COR-L47 (cell line): ENCODE results near the gene IRX3.
A peak's percentile ranks its signal among the peaks of the same experiment; 100 is the strongest.
"Not testable (repeated sequence)": the region's sequence is repeated elsewhere in the genome, so short reads cannot be mapped to it uniquely, and the experiment has no call there.

Experiments
- DNase-seq: peaks from one replicate; lab custom pipeline; 2025; lab: John Stamatoyannopoulos, UW

Gene IRX3

DNA sequence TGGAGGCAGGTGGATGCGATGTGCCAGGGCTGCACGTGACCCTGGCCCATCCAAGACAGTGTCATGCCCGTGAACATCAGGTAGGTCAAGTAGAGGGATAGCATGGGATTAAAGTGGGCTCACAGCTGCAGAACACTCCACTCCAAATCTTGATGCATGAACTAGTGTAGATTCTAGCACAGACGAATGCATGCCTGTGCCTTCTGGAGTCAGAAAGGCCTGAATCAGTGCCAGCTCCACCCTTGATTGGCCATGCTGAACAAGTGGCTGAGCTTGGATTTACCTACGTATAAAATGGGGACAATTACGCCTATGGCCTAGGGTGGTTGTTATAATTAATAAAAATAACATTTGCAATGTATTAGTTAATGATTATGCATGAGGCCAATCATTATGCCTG lies 10.6 kb downstream of the IRX3 start:
- no peak for DNase-seq

DNA sequence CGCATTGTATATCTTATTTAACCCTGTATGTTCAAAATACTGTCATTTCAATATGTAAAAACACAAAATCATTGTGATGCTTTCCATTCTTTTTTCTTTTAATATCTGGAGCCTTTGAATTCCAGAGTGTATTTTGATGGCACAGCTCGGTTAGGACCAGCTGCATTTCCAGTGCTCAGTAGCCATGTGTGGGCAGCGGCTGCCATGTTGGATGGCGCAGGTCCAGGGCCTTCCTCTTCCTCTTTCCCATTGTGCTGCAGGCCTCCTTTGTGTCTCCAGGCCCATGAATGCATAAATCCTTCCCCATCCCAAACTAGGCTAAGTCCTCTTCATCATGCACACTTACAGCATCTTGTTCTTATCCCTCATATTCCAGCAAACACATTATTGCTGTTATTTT lies 13.0 kb downstream of the IRX3 start:
- DNase-seq = no peak

DNA sequence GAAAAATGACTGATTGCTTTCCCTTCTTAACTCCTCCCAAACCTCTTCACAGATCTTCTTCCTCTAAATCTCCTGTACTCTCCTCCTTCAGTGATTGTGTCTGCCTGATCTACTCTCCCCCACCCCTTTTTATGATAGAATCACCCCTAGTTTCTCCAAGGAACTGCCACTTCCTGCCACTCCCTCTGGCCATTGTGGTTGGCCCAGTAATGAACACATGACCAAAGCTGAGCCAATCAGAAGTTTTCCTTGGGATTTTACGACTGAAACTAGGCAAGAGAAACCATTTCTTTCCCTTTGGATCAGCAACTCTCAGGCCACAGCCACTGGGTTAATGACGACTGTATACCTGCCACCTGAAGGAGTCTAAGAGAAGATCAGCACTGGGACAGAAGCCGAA lies 15.9 kb downstream of the IRX3 start:
- no peak for DNase-seq

DNA sequence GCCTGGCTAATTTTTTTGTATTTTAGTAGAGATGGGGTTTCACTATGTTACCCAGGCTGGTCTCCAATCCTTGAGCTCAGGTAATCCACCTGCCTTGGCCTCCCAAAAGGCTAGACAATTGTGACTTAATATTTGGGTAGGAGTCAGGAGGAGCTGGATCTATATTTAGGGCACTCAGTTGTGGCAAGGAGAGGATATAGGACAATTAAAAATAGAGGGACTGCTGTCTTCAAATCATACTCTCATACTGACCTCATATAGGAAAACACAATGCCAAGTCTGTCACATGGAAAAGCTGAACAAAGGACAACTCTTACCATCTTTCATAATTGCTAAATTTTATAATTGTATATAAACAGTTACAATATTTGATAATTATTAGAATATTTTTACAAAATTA lies 17.1 kb downstream of the IRX3 start:
- DNase-seq = no peak

DNA sequence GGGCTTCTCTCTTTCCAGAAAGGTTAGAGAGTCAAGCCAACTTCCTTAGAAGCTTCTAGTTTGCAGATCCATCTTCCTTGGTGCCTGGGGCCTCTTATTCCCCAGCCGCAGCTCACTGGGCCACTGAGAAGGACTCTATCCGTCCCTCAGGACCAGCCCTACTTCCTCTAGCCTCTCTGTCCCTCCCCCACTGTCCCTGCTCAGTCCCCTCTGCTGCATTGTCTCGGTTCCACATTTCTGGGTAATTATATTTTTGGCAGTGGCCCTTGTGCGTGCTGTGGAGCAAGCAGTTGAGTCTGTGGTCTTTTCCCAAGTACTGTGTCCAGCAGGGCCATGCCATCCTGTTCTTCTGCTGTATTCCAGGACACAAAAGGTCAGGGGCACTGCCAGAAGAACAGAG lies 17.8 kb downstream of the IRX3 start:
- no peak for DNase-seq

DNA sequence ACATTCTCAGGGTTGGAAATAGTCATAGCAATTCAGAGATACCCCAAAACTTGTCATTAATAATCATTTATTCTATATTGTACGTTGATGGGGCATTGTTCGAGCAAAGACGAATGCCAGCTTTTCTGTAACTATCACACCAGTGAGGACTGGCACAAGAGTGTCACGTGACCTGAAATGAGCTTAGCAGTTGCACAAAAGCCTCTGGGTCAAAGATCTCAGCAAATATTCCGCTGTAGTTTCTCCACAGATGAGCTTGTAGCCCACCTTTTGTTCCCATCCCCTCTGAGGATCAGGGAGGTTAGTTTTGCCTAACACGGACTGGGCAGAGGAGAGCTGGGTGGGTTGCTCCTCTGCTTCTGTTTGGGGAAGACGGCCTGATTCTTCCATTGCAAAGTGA lies 18.2 kb downstream of the IRX3 start:
- DNase-seq = no peak

DNA sequence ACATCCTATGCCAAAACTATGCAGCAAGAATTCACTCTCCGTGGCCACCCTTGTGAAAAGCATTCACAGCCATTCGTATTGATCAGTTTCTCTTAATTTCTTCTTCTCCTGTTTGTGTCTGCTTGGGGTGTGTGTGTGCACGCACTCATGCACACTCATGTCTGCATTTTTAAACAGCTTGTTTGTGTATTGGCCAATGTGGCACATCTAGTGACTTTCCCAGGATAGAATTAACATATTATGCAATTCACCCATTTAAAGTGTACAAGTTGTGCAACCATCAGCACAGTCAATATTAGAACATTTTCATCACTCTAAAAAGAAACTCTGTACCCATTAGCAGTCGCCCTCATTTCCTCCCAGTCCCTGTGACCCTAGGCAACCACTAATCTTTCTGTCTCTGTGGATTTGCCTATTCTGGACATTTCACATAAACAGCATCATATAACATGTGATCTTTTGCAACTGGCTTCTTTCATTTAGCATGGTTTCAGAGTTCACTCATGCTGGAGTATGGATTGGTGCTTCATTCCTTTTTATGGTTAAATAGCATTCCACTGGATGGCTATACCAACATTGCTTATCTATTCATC lies 20.1 kb downstream of the IRX3 start:
- DNase-seq = no peak

DNA sequence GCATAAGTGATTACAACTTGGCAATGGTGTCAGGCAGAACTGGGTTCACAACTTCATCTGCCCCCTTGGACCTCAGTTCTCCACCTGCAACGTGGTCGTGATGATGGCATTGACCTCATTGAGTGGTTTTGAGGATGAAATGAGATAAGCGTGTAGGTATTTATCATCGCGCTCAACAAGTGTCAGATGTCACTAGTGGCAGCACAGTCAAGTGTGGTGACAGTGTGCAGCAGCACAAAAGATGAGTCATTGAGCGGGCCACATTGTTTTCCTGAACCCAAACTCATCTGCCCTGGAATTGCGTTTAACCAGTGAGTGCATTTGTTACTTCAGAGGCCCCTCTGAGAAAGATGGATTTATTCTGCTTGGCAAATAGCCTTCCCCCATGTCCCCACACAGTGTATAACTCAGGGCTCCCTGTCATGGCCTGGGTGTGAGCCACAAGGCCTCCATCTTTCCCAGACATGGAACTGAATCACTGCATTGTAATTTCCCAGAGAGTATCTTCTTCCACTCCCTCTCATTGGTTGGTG lies 20.9 kb downstream of the IRX3 start:
- no peak for DNase-seq

DNA sequence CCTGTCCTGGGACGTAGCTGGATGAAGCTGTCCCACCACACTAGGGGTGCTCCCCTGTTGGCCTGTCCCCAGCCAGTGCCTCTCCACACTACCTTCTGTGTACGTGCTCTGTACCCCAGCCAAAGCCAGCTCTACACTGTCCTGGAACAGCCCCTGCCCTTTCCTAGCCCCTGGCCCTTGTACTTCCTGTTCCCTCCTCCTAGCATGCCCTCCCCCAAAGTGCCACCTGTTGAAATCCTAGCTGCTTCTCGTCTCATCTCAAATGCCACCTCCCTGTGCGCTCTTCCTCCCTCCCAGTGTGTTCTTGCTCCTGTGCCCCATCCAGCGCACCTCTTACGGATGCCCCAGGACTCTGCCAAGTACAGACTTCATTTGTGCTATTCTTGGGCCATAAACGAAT lies 33.5 kb downstream of the IRX3 start:
- no peak for DNase-seq

DNA sequence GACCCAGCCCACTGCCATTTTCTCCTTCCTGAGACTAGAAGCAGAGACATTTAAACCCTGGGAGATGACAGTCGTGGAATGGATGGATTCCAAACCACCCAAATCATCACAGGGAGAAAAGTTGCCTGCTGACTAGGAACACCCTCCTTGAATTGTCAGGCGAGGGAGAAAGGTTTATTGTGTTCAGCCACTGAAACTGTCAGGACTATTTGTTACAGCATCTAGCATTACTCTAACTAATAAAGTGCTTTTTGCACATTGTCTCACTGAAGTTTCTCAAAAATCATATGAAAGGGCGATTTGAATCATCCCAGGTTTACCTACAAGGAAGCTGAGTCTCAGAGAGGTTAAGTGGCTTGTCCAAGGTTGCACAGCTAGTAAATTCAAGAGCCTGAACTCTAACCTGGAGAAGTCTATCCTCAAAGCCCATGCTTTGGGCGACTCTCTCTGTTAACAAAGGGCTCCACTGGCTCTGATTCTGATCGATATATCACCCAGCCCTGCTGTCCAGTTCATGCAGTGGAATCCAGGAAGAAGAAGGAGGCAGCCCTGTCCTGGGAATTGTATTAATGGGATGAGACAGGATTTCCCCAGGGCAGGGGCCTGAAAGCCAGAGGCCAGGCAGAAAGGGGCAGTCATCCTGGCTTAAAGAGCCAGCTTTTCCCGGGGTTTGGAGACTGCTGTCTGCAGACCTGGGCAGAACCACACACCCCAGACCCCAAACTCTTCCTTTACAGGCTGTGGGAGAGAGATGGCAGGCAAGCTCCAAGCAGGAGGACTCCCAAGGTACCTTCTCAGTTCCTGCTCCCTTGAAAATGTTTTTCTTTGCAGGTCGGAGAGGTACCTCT lies 37.5 kb downstream of the IRX3 start:
- no peak for DNase-seq

DNA sequence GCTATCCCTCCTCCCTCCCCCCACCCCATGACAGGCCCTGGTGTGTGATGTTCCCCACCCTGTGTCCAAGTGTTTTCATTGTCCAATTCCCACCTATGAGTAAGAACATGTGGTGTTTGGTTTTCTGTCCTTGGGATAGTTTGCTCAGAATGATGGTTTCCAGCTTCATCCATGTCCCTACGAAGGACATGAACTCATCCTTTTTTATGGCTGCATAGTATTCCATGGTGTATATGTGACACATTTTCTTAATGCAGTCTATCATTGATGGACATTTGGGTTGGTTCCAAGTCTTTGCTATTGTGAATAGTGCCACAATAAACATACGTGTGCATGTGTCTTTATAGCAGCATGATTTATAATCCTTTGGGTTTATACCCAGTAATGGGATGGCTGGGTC lies 38.9 kb downstream of the IRX3 start:
- not testable (repeated sequence) for DNase-seq

DNA sequence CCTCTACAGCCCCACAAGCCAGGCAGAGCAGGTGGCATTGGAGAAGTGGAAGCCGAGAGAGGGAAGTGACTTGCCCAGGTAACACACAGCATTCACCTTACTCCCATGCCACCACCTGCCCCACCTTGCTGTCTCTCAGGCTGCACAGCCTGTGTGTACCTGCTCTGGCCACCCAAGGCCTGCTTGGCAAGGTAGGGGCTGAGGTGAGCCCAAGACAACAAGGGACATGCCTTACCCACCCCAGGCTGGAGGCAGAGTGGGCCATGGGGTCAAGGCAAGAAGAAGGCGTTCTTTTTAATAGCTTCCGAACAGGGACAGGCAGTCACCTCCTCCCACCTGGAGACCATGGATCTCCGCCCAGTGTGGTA lies 40.1 kb downstream of the IRX3 start:
- DNase-seq = no peak

DNA sequence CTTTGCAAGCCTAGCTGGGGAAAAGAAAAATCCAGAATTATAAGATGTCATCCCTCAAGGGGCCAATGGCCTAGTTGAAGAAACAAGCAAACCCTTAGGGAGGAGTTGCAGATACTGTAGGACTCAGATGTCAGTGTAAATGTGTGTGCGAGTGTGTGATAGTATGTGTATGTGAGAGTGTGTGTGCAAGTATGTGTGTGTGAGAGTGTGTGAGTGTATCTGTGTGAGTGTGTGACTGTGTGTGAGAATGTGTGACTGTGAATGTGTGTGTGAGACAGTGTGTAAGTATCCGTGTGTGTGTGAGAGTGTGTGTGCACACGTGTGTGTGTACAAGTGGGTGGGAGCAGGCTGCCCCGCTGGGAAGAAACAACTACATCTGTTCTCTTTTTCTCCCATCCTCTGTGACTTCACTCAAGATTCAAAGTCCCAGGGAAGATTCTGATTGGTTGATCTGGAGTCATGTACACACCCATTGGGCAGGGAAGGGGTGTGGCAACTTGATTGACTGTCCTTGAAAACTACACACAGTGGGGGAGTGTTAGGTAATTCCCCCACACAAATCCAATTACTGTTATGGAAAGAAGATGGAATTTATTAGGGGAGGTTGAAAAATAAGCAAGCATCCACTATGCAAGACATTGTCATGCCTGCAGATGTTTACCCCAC lies 40.7 kb downstream of the IRX3 start:
- DNase-seq = no peak

DNA sequence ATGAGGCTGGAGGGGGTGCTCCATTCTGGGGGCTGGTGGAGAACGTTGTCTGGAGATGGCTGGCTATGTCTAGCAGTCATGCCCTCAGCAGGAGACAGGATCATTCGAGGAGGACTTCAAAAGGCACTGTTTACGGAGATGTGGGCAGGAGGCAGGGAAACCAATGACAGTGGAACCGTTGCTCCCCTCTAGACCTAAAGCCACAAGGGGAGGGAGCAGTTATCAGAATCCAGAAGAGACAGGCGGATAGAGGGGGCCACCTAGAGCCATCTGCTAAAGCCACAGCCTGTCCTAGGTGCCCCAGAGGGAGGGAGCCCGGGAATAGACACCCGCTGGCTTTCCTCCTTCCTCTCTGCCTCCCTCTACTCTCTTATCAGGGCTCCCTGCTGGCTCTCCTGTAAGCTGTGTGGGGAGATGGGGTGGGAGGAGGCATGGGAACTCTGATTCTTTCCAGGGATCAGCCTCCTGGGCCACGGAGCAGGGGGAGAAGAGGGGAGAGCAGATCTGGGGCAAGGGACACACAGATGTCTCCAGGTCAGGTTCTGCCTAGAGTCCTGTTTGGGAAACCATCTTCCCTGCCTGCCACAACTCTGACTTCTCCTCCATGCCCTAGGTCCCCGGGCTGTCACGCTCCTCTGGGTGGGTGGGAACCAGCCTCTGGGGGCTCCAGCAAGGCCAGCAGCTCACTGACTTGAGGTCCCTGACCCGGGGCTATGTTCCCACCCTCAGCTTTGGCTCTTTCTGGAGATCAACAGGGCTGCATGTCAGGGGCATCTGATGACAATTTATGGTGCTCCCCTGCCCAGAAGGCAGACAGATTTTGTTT lies 42.3 kb downstream of the IRX3 start:
- peak; percentile 24 for DNase-seq

DNA sequence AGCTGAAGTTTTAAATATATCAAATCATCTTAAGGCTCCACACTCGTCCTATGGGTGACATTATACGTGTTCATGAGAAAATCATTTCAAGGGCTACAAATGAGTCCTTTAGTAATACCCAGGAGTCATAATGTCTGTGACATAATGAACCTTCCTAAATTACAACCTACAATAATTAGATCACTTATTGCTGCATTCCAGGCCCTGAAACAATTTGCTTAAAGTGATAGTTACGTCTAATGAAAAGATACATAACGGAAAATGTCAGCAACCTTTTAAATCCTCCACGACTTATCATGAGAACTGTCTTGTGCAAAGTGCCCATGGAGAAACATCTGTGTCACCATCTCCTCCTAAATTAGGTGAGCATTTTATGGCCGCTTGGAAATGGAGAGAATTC lies 43.4 kb downstream of the IRX3 start:
- DNase-seq = no peak

DNA sequence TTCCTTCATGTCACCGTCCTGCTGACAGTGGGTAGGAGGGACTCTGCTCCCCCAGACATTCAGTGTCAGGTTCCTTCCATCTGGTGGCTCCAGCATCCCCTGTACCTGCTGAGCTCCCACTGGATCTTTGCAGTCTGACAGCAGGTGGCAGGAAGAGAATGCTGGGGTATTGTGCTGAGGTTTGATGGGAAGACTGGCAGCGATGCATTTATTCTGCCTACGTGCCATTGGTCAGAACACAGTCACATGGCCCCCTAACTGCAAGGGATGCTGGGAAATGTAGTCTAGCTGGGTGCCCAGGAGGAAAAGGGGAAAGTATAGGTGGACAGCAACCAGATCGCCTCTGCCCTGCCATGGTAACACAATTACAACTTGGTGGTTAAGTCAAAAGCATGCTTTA lies 44.4 kb downstream of the IRX3 start:
- DNase-seq = no peak

DNA sequence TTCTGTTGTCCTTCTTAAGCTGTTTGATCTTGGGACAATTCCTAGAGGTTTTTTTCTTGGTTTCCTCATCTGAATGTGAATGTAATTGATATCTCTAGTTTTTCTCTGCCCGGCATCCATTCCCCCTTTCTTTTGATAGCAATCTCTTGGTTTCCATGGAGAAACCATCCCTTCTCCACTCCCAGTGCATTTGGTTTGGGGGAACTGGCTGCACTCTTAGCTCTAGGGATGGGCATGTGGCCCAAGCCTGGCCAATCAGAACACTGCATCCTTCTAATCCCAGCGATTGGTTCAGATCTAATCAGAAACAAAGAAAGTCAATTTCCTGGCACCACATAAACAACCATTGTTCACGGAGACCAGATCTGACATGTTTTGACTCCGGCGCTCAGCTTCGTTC lies 45.1 kb downstream of the IRX3 start:
- no peak for DNase-seq

DNA sequence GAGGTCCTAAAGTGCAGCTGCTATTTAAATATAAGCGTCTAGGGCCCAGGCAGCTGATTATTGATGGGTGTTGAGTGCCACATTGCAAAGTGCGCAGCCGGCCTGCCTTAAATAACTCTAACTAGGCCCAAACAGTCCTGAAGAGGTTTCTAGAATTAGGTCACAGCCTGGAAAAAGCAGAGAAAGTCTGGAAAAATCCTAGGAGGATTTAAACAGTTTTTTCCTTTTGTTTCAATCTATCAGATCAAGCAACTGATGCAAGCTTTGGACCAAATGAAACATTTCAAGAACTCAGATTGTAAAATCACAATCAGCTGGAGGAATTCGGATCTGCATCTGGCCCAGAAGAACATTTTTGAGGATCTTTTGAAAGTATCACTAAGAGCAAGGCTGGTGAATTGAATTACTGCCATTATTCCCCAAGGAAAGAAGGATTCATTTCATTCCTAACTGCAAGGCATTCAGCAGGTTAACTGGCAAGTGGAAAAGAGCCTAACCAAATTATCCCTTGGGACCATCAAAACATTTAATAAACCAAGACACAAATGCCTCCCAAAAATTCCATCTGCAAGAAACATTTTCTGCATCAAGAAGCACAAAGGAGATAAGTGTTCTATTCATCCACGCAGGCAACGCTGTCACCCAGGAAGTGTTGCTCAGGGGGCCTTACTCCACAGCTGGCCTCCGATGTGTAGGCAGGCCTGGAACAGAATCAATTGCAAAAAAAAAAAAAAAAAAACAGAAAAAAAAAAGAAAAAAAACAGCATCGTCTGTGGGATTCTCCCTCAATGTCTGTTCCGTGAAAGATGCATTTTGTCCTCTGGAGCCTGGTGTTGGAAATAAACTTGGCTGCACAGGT lies 46.1 kb downstream of the IRX3 start:
- DNase-seq = no peak

DNA sequence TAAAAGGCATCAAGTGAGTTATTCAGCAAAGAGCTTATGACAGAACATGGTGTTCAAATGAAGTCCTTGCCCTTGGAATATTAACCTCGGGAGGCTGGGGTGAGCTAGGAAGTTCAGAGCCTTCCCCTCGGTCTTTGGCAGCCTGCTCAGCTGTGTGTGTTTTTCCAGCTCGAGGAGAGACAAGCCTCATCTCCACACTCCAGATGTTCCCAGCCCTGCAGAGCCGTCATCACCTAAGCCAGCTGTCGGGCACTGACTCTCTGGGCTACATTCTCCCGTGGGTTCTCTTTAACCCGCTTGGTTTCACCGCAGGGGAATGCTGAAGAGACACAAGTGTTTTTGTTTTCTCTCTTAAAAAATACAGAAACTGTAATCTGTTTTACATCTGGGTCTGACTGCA lies 47.1 kb downstream of the IRX3 start:
- no peak for DNase-seq

DNA sequence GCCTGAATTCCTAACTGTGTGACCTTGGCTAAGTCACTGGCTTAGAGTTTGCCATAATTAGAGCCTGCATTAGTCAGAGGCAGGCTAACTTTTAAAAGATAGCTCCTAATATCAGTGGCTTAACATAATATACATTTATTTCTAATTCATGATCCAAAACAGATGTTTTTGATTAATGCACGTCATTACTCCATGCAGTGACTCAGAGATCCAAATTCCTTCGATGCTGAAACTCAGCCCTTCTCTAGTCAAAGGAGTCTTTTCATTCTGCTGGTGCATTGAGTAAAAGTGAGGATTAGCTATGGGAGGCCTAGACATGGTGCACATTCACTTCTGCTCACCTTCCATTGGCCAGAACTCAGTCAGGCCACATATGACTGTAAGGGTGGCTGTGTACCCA lies 49.8 kb downstream of the IRX3 start:
- no peak for DNase-seq

DNA sequence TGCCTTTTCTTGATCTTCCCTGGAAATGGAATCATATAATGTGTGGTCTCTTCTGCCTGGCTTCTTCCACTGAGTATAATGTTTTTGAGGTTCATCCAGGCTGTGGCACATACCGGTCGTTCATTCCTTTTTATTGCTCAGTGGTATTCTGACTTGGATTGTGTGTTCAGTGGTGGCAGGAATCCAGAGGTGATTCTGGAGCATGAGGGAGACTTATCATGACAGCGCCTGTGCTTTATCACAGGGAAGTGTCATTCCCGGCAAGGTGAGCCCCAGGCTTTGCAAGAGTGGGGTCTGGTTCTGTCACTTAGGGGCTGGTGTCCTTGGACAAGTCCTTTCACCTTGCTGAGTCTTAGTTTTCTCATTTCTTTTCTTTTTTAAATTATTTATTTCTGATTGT lies 53.0 kb downstream of the IRX3 start:
- DNase-seq = no peak
